HepG2 (cell line): Measurements from ENCODE around the gene FAM168A. TPM values are rescaled to one million over a fixed set of nuclear protein-coding genes. Genes with fewer than 3 reads are reported as not detected.

Experiments
- ATAC-seq: fragments of 200-7000 bp; cut with Tn5 transposase; 3 replicates; pipeline ENCODE4 v1.9.1; 2020; ENCODE audit warnings: mild to moderate bottlenecking, moderate library complexity
- BruUV-seq: library from RNA; stranded (reverse); fragments of 400-500 nt; replicated peaks from 2 replicates; lab custom pipeline; 2021; lab: Mats Ljungman, UMichigan
- CTCF ChIA-PET: fragments of 300-600 bp; formaldehyde crosslinking; extraction: SDS; loops from one replicate; lab custom pipeline; 2021; ENCODE audit warnings: low total read pairs, inconsistent platforms, low intra/inter-chr PET ratio; lab: Yijun Ruan, JAX
- POLR2A ChIA-PET: fragments of 350-600 bp; sonication (Branson Sonifier 250); formaldehyde crosslinking; loops from one replicate; lab custom pipeline; 2020; ENCODE audit warnings: antibody characterized with exemption, inconsistent platforms; lab: Yijun Ruan, JAX
- DNase-seq: peaks from one replicate; pipeline ENCODE4 v3.0.0-alpha.2; 2015; ENCODE audit warnings: low spot score
- FAIRE-seq: peaks from 3 replicates; lab custom pipeline; 2011; peaks lifted over from hg19 to GRCh38; lab: Jason Lieb, UNC
- H2AFZ ChIP-seq: one replicate; pipeline ENCODE4 v1.6.1; 2011; ENCODE audit warnings: low read length, inconsistent platforms
- H3K27ac ChIP-seq: fragments of 300-600 bp; 3 replicates; pipeline ENCODE4 v1.8.0; 2011; ENCODE audit warnings: mixed run types, mild to moderate bottlenecking, mixed read lengths, low read length, inconsistent platforms; ENCODE audit not compliant: insufficient read depth; ENCODE audit errors: extremely low read length
- H3K27me3 ChIP-seq, 2 experiments: fragments of 200-600 bp in 1 of 2; 2 replicates in 1 of 2; 3 replicates in 1 of 2; pipeline versions ENCODE4 v1.6.0 to v1.8.0; 2011; ENCODE audit warnings: low read length in 2 of 2, mild to moderate bottlenecking in 2 of 2, moderate library complexity in 2 of 2, inconsistent platforms in 1 of 2; ENCODE audit not compliant: insufficient read depth in 2 of 2, control insufficient read depth in 1 of 2
- H3K36me3 ChIP-seq, 2 experiments: fragments of 200-600 bp in 1 of 2; replicated peaks in 1 of 2; 2 replicates in 1 of 2; 3 replicates in 1 of 2; pipeline versions ENCODE4 v1.5.1 to v1.8.0; 2011; ENCODE audit warnings: low read length in 2 of 2, inconsistent platforms in 1 of 2; ENCODE audit not compliant: insufficient read depth in 2 of 2, control insufficient read depth in 1 of 2
- H3K4me1 ChIP-seq: 2 replicates; pipeline ENCODE4 v1.5.1; 2012; ENCODE audit warnings: low read length, inconsistent platforms; ENCODE audit not compliant: insufficient read depth
- H3K4me2 ChIP-seq: 2 replicates; pipeline ENCODE4 v1.6.0; 2011; ENCODE audit warnings: low read depth, low read length, inconsistent platforms
- H3K4me3 ChIP-seq, 3 experiments: fragments of 200-600 bp in 1 of 3; sonication (generic), shearing (Covaris generic) in 1 of 3; replicated peaks in 1 of 3; 2 replicates each; pipeline ENCODE4 v1.5.1; 2011 to 2016; ENCODE audit warnings: low read length in 3 of 3, inconsistent platforms in 2 of 3, low read depth in 2 of 3, mild to moderate bottlenecking in 2 of 3, control low read depth in 1 of 3, mixed read lengths in 1 of 3; ENCODE audit not compliant: insufficient read depth in 1 of 3
- H3K79me2 ChIP-seq: one replicate; pipeline ENCODE4 v1.6.1; 2011; ENCODE audit warnings: low read length, inconsistent platforms; ENCODE audit not compliant: insufficient read depth
- H3K9ac ChIP-seq: 2 replicates; pipeline ENCODE4 v1.6.0; 2011; ENCODE audit warnings: mild to moderate bottlenecking, low read depth, low read length, inconsistent platforms; ENCODE audit not compliant: insufficient read depth
- H3K9me3 ChIP-seq: 2 replicates; pipeline ENCODE4 v1.5.1; 2012; ENCODE audit warnings: mild to moderate bottlenecking, low read length
- H4K20me1 ChIP-seq: 2 replicates; pipeline ENCODE4 v1.6.0; 2011; ENCODE audit warnings: inconsistent platforms, mild to moderate bottlenecking, low read length, moderate library complexity; ENCODE audit not compliant: insufficient read depth
- DNMT1 ChIP-seq: sonication (generic); formaldehyde crosslinking; IDR thresholded peaks from 2 replicates; pipeline ENCODE4 v1.5.1; 2020; ENCODE audit warnings: mild to moderate bottlenecking, missing genetic modification reagents
- WGBS: methylation state at CpG from one replicate; pipeline ENCODE4 v1.1.6; 2017; ENCODE audit warnings: low lambda C conversion rate; 5-methylcytosine and 5-hydroxymethylcytosine counted together
- in situ Hi-C: cut with HindIII; loops from 2 replicates; pipeline ENCODE4 v1.10.0; 2017; ENCODE audit warnings: low pct_unique_long_range_greater_than_20kb; ENCODE audit not compliant: extremely low pct_ligation_motif_present
- intact Hi-C: fragments of 100-400 bp; cut with micrococcal nuclease; formaldehyde crosslinking; loops from one replicate; pipeline ENCODE4 v1.10.0; 2022; ENCODE audit not compliant: unreplicated experiment
- polyA plus RNA-seq, 8 experiments: library from polyadenylated mRNA; depleted of rRNA in 3 of 8; stranded (reverse) in 7 of 8; unstranded in 1 of 8; fragments of >200 nt; fragmentation: Illumina TruSeq in 4 of 8; extraction: Trizol in 4 of 8; gene quantifications; 2 replicates each; pipeline versions ENCODE4 v1.2.1 to v1.2.3, GENCODE V29; 2011 to 2016; ENCODE audit warnings: low read depth in 4 of 8, missing spikeins in 1 of 8, mixed read lengths in 1 of 8; ENCODE audit not compliant: insufficient read depth in 1 of 8
- total RNA-seq, 5 experiments: library from RNA; depleted of rRNA; stranded (reverse); fragments of >200 nt; fragmentation: Illumina TruSeq; extraction: Trizol; gene quantifications; 2 replicates each; pipeline ENCODE4 v1.2.3, GENCODE V29; 2016; ENCODE audit warnings: low read depth in 1 of 5
- TF ChIP-seq, protein P1 (sequence below): sonication (generic); formaldehyde crosslinking; IDR thresholded peaks from 2 replicates; pipeline ENCODE4 v1.5.1; 2020; ENCODE audit warnings: mild to moderate bottlenecking, missing genetic modification reagents, moderate library complexity

The FAM168A gene
- total and polyA plus RNA-seq, 2 of the 13 experiments (the other 11 are each of a cell fraction or from before 2014, with no cell fraction given), result 13.9 to 15.8 TPM

DNA sequence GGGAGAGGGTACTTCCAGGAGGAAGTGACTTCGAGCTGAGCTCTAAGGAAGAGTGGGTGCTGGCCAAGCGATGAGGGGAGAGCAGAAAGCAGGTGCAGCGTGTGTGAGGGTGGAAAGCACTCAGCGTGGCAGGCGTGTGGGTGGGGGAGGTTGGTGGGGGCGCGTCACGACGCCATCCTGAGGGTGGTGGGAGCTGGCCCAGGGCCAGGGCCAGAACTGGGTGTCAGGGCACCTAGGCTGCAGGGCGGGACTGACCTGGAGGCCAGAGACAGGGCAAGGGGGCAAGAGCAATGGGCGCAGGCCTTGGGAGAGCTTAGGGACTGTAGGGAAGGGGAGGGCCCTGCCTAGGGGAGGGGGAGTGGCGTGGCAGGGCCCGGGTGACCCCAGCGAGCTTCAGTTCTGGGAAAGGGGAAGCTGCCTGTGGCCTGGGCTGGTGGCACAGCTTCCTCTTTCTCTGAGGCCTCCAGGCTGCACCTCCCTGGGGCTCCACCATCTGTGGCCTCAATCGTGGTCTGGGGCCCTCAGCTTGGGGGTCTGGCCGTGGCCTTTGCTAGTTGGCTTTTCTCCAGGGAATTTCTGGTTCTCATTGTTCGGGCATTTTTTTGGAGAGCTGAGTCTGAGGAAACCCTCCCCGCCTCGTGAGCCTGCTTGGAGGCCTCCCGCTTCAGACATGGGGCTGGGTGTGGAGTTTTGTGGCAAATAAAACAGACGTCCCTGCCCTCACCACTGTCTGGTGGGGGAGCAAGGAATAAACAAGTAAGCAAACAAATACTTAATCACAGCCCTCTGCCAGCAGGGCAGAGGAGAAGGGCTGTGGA lies 212.8 kb downstream of the FAM168A start:
- H3K9me3 ChIP-seq, result no peaks in the 10 kb centered on the region
- no peak for DNase-seq
- H2AFZ ChIP-seq, result no peak overlapping the region
- FAIRE-seq, result no peak
- H3K4me1 ChIP-seq, result peaks cover 16% of the 10 kb centered on the region
- WGBS, result 95% methylated on average over 16 of the region's 21 CpGs
- ChIA-PET CTCF (no interaction called here), POLR2A (interaction anchor here (0.8 kb wide), 1 partner anchor 78 kb away, joined by 3 read pairs; no protein-coding TSS in a partner anchor)
- ATAC-seq, result no peak
- no TSS peak for BruUV-seq
- intact Hi-C loops, result no loop called here
- H3K36me3 ChIP-seq, result no peaks in the 10 kb centered on the region
- peaks cover 10% of the 10 kb centered on the region for H3K79me2 ChIP-seq
- in situ Hi-C loops, result no loop called here
- no peak overlapping the region for H3K27ac ChIP-seq
- H3K4me3 ChIP-seq, result no peak overlapping the region
- no peaks in the 10 kb centered on the region for H4K20me1 ChIP-seq
- TF ChIP-seq DNMT1, result no peak
- TF ChIP-seq, protein P1, sequence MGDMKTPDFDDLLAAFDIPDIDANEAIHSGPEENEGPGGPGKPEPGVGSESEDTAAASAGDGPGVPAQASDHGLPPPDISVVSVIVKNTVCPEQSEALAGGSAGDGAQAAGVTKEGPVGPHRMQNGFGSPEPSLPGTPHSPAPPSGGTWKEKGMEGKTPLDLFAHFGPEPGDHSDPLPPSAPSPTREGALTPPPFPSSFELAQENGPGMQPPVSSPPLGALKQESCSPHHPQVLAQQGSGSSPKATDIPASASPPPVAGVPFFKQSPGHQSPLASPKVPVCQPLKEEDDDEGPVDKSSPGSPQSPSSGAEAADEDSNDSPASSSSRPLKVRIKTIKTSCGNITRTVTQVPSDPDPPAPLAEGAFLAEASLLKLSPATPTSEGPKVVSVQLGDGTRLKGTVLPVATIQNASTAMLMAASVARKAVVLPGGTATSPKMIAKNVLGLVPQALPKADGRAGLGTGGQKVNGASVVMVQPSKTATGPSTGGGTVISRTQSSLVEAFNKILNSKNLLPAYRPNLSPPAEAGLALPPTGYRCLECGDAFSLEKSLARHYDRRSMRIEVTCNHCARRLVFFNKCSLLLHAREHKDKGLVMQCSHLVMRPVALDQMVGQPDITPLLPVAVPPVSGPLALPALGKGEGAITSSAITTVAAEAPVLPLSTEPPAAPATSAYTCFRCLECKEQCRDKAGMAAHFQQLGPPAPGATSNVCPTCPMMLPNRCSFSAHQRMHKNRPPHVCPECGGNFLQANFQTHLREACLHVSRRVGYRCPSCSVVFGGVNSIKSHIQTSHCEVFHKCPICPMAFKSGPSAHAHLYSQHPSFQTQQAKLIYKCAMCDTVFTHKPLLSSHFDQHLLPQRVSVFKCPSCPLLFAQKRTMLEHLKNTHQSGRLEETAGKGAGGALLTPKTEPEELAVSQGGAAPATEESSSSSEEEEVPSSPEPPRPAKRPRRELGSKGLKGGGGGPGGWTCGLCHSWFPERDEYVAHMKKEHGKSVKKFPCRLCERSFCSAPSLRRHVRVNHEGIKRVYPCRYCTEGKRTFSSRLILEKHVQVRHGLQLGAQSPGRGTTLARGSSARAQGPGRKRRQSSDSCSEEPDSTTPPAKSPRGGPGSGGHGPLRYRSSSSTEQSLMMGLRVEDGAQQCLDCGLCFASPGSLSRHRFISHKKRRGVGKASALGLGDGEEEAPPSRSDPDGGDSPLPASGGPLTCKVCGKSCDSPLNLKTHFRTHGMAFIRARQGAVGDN (CRISPR knock-in tag), result 0 out of 2 replicates have a peak, but pooled peaks have one; percentile 7
- TF ChIP-seq, all 625 proteins: peak for 1
- no peak overlapping the region for H3K4me2 ChIP-seq
- no peak overlapping the region for H3K9ac ChIP-seq
- no peaks in the 10 kb centered on the region for H3K27me3 ChIP-seq
